ENCODE data around the gene TECTA.

- TF ChIP-seq CTCF (IDR thresholded peaks at IDR 0.05), result no peak
- TF ChIP-seq POLR2A (IDR thresholded peaks at IDR 0.05), result no peak
Measured at GRCh38 chr11:121129362-121130340, 28.6 kb downstream of the TECTA start.
